HG02678 (cell line): ENCODE data around the gene FBXO10.
A peak's percentile ranks its signal among the peaks of the same experiment; 100 is the strongest.
"Not testable (repeated sequence)": the region's sequence is repeated elsewhere in the genome, so short reads cannot be mapped to it uniquely, and the experiment has no call there.

Experiments used
- ATAC-seq: cut with Tn5 transposase; IDR thresholded peaks from one replicate; pipeline ENCODE4 v1.9.1; 2021; ENCODE audit warnings: mild to moderate bottlenecking, moderate library complexity; ENCODE audit not compliant: unreplicated experiment

FBXO10 gene, protein sequence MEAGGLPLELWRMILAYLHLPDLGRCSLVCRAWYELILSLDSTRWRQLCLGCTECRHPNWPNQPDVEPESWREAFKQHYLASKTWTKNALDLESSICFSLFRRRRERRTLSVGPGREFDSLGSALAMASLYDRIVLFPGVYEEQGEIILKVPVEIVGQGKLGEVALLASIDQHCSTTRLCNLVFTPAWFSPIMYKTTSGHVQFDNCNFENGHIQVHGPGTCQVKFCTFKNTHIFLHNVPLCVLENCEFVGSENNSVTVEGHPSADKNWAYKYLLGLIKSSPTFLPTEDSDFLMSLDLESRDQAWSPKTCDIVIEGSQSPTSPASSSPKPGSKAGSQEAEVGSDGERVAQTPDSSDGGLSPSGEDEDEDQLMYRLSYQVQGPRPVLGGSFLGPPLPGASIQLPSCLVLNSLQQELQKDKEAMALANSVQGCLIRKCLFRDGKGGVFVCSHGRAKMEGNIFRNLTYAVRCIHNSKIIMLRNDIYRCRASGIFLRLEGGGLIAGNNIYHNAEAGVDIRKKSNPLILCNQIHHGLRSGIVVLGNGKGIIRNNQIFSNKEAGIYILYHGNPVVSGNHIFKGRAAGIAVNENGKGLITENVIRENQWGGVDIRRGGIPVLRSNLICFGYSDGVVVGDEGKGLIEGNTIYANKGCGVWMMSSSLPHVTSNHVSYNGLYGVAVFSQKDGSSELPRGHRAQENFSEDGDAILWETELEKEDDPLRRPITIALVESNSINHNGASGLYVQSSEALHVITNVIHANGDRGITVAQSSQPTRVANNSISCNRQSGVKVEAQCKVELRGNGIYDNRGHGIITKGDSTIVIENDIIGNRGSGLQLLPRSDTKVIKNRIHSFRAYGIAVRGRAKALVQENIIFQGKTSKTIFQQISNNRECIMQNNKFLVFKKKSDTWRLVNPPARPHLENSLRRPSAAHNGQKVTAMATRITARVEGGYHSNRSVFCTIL

GRCh38 chr9:37575921-37576721 is at the start of gene FBXO10:
Gene FBXO10 (minus strand): TSS chr9:37576380. CDS start chr9:37541768, 34,612 bp downstream.
- ATAC-seq: peak; percentile 75

DNA sequence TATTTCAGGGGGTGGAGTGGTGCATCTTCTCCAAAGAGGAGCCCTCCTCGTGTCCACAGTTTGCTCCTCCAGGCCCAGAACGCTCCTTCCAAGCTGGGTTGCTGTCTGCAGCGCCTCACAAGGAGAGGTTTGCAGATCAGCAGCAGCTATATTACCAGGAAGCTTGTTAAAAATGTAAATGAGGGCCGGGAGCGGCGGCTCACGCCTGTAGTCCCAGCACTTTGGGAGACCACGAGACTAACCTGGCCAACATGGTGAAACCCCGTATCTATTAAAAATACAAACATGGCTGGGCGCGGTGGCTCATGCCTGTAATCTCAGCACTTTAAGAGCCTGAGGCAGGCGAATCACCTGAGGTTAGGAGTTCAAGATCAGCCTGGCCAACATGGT is 49.6 kb upstream of the FBXO10 start:
- no peak for ATAC-seq

DNA sequence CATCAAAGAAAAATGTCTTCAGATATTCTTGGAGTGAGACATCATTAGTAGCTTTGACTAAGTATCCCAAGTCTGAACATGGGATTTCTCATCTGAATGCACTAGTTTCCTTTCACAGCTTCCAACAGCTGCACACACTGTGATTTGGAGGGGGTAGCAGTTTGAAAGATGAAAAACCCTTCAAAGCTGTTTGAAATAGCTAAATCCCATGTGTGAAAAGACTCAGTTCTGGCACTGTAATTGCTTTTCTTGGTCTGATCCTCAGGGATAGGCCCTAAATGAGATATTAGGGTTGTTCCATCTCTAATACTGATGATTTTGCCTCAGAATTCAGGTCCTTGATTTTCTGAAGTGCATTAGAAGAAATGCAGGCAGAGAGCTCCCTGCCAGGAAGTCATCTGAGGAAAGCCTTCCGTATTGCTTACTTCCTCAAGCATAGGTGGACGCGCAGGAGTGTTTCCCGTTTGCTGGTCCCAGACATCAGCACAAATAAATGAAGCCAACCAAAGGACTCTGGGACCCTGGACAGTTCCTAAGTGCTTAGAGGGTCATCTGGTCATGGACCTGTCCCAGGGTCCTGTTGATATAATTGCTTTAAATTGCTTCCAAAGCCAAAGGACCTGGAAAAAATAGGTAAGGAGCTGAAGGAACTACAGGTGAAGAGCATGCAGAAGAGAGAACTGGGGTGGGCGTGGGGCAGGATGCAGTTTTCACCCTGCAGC is 49.0 kb upstream of the FBXO10 start:
- no peak for ATAC-seq

- ATAC-seq: no peak
Observed at GRCh38 chr9:37624073-37624472, 47.9 kb upstream of the FBXO10 start.

DNA sequence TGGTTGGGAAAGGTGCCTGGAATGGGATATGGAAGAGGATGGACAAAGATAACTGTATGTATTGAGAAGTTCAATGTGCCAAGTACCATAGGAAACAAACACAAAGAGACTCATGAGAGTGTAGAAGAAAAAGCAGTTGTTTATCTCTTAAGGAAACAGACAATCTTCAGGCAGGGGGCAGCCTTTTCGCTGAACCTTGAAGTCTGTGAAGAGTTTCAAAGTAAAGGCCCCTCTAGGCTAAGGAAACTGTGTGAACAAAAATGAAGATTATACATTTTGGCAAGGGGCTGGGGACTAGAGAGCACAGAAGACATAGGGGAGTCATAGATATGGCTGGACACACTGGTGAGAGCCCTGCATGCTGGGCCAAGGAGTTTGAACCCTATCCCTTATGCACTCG is 47.1 kb upstream of the FBXO10 start:
- ATAC-seq: no peak

- ATAC-seq: no peak
Observed at GRCh38 chr9:37622462-37622861, 46.3 kb upstream of the FBXO10 start.

DNA sequence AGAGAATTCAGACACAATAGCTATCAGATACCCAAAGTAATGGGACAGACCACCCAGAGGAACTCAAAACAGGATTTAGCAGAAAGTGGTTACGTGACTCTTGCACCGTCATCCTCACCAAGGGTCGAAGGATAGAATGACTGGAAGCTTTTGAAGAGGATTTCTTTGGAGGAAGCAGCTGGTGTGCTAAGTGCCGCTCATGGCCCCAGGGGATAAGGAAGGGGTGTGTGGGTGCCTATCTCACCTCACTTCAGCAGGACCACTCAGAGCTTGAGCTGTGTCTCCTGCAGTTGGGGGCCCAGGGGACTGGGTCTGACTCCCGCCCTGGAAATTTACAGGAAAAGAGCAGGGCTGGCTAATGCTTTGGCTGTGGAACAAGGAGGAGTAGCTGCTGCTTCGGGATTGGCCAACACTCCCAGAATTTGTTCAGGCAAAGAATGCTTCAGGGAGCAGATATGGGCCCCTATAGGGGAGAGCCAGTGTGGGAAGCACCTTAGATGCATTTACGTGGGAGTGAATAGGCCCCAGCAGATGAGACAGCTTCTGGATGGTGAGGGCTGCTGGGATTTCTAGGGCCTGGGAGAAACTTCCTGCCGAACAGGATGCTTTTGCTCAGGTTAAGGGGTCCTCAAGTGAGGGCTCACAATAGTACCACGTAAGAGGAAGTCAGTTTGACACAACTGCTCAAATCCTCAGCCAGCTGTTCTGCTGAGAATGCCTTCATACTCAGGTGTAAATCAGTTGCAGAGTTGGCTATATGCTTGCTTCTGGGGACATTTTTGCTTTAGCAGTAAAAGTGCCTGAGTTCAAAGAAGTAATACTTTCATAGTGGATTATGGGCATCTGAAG is 45.3 kb upstream of the FBXO10 start:
- no peak for ATAC-seq

- ATAC-seq: no peak
Observed at GRCh38 chr9:37620396-37620795, 44.2 kb upstream of the FBXO10 start.

GRCh38 chr9:37619806-37620205 is 43.6 kb upstream of the FBXO10 start:
- no peak for ATAC-seq

GRCh38 chr9:37618817-37619216 is 42.6 kb upstream of the FBXO10 start:
- ATAC-seq: no peak

DNA sequence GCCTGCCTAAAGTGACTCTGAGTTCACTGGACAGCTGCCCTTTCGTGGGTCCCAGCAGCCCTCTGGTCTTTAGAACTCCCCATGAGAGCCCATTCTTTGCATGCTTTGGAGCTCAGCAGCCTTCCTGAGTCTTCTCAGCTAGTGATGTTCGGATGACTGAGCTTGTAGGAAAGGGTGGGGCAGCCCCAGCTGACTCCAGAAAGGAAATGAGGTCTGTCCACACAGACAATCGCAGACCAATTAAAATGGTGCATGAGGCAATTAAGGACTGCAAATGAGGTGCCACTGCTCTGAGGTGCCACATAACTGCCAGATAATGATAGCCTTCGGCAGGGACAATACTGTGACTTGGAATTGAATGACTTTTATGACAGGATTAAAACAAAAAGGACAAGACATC is 41.7 kb upstream of the FBXO10 start:
- ATAC-seq: no peak

- no peak for ATAC-seq
Observed at GRCh38 chr9:37617161-37617560, 41.0 kb upstream of the FBXO10 start.

GRCh38 chr9:37611961-37612360 is 35.8 kb upstream of the FBXO10 start:
- no peak for ATAC-seq

DNA sequence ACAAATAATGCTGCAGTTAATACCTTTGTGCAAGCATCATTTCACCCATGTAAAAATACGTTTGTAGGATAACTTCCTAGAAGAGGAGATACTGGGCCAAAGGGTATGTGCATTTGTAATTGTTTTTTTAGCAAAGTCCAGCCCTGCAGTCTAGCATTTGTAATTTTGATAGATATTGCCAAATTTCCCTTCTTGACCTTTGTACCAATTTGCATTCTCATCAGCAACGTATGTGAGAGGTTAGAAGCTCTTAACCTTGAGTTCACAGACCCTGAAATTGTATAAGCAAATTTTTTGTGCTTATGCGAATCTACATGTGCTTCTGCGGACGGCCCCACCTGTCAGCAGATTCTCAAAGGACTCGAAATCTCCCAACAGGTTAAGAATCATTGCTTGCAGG is 34.8 kb upstream of the FBXO10 start:
- ATAC-seq: no peak

DNA sequence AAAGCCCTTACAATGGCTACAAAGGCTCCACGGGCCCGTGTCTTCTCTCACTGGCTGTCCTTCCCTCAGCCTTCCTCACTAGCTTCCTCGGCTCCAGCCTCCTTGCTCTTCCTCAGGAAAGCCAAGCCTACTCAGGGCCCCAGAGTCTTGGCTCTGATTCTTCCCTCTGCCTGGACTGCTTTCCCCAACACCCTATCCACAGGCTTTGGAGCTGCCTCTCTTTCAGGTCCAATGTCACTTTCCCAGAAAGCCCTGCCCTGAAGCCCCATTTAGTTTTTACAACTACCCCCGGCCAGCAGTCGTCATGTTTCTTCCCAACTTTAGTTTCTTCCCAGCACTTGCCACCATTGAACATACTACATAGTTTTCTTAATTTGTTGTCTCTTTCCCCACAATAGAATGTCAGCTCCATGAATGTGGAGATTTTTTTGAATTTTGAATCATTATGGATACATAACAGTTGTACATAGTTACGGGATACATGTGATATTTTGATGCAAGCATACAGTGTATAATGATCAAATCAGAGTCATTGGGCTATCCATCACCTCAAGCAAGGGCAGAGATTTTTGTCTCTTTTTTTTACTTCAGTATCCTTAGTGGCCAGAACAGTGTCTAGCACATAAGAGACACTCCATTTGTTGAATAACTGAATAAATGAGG is 33.7 kb upstream of the FBXO10 start:
- ATAC-seq: no peak

DNA sequence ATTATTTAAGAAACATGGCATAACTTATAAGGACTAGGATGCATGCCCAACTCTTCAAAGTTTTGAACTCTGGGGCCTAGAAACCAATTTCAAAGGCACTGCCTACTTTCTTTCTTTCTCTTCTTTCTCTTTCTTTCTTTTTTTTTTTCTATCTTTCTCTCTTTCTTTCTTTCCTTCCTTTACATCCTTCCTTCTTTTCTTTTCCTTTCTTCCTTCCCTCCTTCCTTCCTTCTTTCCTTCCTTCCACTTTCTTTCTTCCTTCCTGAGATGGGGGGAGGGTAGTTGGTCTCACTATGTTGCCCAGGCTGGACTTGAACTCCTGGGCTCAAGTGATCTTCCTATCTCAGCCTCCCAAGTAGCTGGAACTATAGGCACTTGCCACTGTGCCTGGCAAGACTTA is 32.1 kb upstream of the FBXO10 start:
- no peak for ATAC-seq

GRCh38 chr9:37604296-37604695 is 28.1 kb upstream of the FBXO10 start:
- ATAC-seq: no peak

DNA sequence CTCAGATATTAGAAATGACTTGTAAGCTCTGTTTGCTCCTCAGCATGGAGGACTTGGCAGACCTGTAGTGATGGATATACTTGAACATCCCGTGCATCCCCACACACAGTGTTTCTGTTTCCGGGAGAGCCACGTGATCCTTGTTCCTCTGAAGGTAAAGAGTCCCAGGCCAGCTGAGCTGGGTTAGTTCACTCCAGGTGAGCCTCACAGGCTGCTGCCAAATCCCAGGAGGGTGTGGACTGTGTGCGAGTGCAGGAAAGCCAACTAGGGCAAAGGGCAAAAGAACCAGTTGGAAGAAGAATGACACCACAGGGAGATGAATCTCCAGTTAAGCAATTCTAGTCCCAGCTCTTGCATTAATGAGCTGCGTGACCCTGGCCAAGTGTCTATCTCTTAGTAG is 26.6 kb upstream of the FBXO10 start:
- ATAC-seq: no peak

DNA sequence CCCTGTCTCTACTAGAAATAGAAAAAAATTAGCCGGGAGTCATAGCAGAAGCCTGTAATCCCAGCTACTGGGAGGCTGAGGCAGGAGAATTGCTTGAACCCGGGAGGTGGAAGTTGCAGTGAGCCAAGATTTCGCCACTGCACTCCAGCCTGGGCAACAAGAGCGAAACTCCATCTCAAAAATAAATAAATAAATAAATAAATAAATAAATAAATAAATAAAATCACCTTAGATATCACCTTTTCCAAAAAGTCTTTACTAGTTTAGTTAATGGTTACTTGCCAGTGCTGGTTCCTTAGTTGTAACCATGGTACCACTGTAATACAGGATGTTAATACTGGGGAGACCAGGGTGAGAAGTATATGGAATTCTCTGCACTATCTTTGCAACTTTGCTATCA is 25.9 kb upstream of the FBXO10 start:
- ATAC-seq: not testable (repeated sequence)
